PC-3 (cell line): Measurements from ENCODE around the gene ASTN2. TPM values are rescaled to one million over a fixed set of nuclear protein-coding genes. Genes with fewer than 3 reads are reported as not detected.

Source experiments
- ATAC-seq: fragments of 200-7000 bp; cut with Tn5 transposase; 2 replicates; pipeline ENCODE4 v1.9.1; 2020; ENCODE audit warnings: mild to moderate bottlenecking, moderate library complexity
- BruUV-seq: library from RNA; stranded (reverse); fragments of 400-500 nt; replicated peaks from 2 replicates; lab custom pipeline; 2021; lab: Mats Ljungman, UMichigan
- CTCF ChIA-PET: fragments of 300-600 bp; sonication (Branson Sonifier 250); formaldehyde crosslinking; loops from one replicate; lab custom pipeline; 2022; ENCODE audit warnings: antibody characterized with exemption; lab: Charles Lee
- POLR2A ChIA-PET: fragments of 300-600 bp; sonication (Branson Sonifier 250); formaldehyde crosslinking; loops from one replicate; lab custom pipeline; 2022; ENCODE audit warnings: antibody characterized with exemption; ENCODE audit not compliant: unreplicated experiment; lab: Charles Lee
- DNase-seq: peaks from one replicate; pipeline ENCODE4 v3.0.0-alpha.2; 2015
- H2AFZ ChIP-seq: fragments of 300-600 bp; sonication (generic); 2 replicates; pipeline ENCODE4 v1.6.0; 2016; ENCODE audit warnings: antibody characterized with exemption, low read length
- H3F3A ChIP-seq: fragments of 300-600 bp; sonication (generic); one replicate; pipeline ENCODE4 v1.6.0; 2017; ENCODE audit warnings: antibody characterized with exemption, low read length, control low read depth, mild to moderate bottlenecking; ENCODE audit not compliant: unreplicated experiment
- H3K27ac ChIP-seq: fragments of 300-600 bp; sonication (generic); 2 replicates; pipeline ENCODE4 v1.5.1; 2016; ENCODE audit warnings: mild to moderate bottlenecking, low read length
- H3K27me3 ChIP-seq: fragments of 300-600 bp; sonication (generic); 2 replicates; pipeline ENCODE4 v1.6.1; 2016; ENCODE audit warnings: low read length, mixed read lengths
- H3K36me3 ChIP-seq: fragments of 300-600 bp; sonication (generic); 2 replicates; pipeline ENCODE4 v1.6.1; 2016; ENCODE audit warnings: low read depth, mixed run types, low read length, mixed read lengths
- H3K4me1 ChIP-seq: fragments of 300-600 bp; sonication (generic); 2 replicates; pipeline ENCODE4 v1.5.1; 2016; ENCODE audit warnings: low read length; ENCODE audit not compliant: insufficient read depth
- H3K4me2 ChIP-seq: fragments of 300-600 bp; sonication (generic); 2 replicates; pipeline ENCODE4 v1.6.0; 2016; ENCODE audit warnings: low read length
- H3K4me3 ChIP-seq: fragments of 300-600 bp; sonication (generic); 2 replicates; pipeline ENCODE4 v1.5.1; 2016; ENCODE audit warnings: mild to moderate bottlenecking, low read length, mixed read lengths
- H3K79me2 ChIP-seq: fragments of 300-600 bp; sonication (generic); 2 replicates; pipeline ENCODE4 v1.6.1; 2017; ENCODE audit warnings: low read length, mixed read lengths
- H3K9ac ChIP-seq: fragments of 300-600 bp; sonication (generic); 2 replicates; pipeline ENCODE4 v1.6.0; 2016; ENCODE audit warnings: mild to moderate bottlenecking, low read length
- H3K9me2 ChIP-seq: fragments of 300-600 bp; sonication (generic); replicated peaks from 2 replicates; pipeline ENCODE4 v1.6.1; 2016; ENCODE audit warnings: mixed run types, low read length, mixed read lengths
- H3K9me3 ChIP-seq: fragments of 300-600 bp; sonication (generic); 2 replicates; pipeline ENCODE4 v1.6.1; 2016; ENCODE audit warnings: low read length, mixed read lengths
- H4K20me1 ChIP-seq: fragments of 300-600 bp; sonication (generic); 2 replicates; pipeline ENCODE4 v1.6.1; 2016; ENCODE audit warnings: low read length, mixed read lengths
- EZH2 ChIP-seq: fragments of 300-600 bp; sonication (generic); IDR thresholded peaks from one replicate; pipeline ENCODE4 v1.6.1; 2017; ENCODE audit warnings: antibody characterized with exemption, mild to moderate bottlenecking, low read length; ENCODE audit not compliant: unreplicated experiment
- EZH2phosphoT487 ChIP-seq: fragments of 300-600 bp; sonication (generic); IDR thresholded peaks from 2 replicates; pipeline ENCODE4 v1.6.1; 2018; ENCODE audit warnings: mild to moderate bottlenecking, antibody characterized with exemption, low read length, borderline replicate concordance
- intact Hi-C: fragments of 100-400 bp; cut with micrococcal nuclease; formaldehyde crosslinking; loops from 2 replicates; pipeline ENCODE4 v1.9.0; 2023
- total RNA-seq: library from RNA; depleted of rRNA; stranded (reverse); fragments of >200 nt; gene quantifications from 2 replicates; pipeline ENCODE4 v1.2.3, GENCODE V29; 2014
- TF ChIP-seq, protein P1 (sequence below): fragments of 300-600 bp; sonication (generic); conservative IDR thresholded peaks from 2 replicates; pipeline ENCODE4 v1.5.1; 2017; ENCODE audit warnings: antibody characterized with exemption, low read depth, mild to moderate bottlenecking, low read length

Gene ASTN2
- total RNA-seq, 1 experiment from 2014 or later, result 3.5 TPM

GRCh38 chr9:116550696-116551436 is 864.0 kb downstream of the ASTN2 start:
- Histone ChIP-seq H3K9ac (no peak overlapping the region), H3K4me1 (peaks cover 6% of the 10 kb centered on the region; the same call in 1 of the 2 replicates), H3K9me2 (no peaks in the 10 kb centered on the region), H3K27me3 (no peaks in the 10 kb centered on the region), H4K20me1 (no peaks in the 10 kb centered on the region), H2AFZ (no peak overlapping the region), H3K79me2 (no peaks in the 10 kb centered on the region), H3K36me3 (no peaks in the 10 kb centered on the region), H3K4me2 (no peak overlapping the region), H3F3A (no peaks in the 10 kb centered on the region), H3K4me3 (no peak overlapping the region), H3K9me3 (no peaks in the 10 kb centered on the region), H3K27ac (no peak overlapping the region)
- ChIA-PET CTCF (no interaction called here), POLR2A (no interaction called here)
- DNase-seq (no peak), ATAC-seq (no peak)
- no TSS peak for BruUV-seq
- intact Hi-C loops, result no loop called here
- TF ChIP-seq, protein P1, sequence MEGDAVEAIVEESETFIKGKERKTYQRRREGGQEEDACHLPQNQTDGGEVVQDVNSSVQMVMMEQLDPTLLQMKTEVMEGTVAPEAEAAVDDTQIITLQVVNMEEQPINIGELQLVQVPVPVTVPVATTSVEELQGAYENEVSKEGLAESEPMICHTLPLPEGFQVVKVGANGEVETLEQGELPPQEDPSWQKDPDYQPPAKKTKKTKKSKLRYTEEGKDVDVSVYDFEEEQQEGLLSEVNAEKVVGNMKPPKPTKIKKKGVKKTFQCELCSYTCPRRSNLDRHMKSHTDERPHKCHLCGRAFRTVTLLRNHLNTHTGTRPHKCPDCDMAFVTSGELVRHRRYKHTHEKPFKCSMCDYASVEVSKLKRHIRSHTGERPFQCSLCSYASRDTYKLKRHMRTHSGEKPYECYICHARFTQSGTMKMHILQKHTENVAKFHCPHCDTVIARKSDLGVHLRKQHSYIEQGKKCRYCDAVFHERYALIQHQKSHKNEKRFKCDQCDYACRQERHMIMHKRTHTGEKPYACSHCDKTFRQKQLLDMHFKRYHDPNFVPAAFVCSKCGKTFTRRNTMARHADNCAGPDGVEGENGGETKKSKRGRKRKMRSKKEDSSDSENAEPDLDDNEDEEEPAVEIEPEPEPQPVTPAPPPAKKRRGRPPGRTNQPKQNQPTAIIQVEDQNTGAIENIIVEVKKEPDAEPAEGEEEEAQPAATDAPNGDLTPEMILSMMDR, result no peak
- TF ChIP-seq EZH2phosphoT487 (no peak), EZH2 (no peak)

DNA sequence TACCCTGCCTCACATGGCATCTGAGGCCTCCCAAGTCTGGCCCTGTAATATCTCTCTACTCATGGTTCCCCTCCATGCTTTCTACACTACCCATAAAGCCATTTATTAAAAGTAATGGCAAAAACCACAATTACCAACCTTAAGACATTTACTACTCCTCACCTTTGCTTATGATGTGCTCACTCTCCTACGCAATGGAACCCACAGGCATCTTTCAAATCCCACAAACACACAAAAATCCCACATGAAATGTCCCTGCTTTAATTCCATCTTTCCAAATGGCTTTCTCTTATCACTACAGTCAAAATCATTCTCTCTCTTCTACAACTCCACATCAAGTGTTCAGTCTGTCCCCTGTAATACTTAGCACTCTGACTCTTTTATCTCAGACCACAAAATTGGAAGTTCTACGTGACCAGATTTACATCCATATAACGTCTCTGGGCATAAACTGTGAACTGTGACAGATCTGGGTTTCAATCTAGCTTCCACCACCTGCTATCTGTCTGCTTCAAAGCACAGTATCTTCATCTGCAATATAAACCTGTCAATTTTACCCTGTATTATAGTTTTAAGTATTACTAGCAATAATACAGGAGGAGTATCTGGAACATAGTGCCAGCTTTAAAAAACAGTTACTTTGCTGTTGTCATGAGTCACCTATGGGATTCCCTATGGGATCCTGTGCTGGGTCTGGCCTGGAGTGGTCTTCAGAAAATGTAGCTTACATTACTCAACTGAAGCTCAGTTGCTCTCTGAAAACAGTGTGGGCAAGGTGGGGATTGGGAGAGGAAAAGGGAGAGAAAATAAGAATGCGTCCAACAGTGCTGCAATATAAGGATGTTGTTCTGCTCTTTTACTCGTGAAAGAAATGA is 864.8 kb downstream of the ASTN2 start:
- Histone ChIP-seq H3F3A (no peaks in the 10 kb centered on the region), H2AFZ (no peak overlapping the region), H3K9me3 (no peaks in the 10 kb centered on the region), H3K9ac (no peak overlapping the region), H3K4me2 (no peak overlapping the region), H3K79me2 (no peaks in the 10 kb centered on the region), H3K27me3 (no peaks in the 10 kb centered on the region), H4K20me1 (no peaks in the 10 kb centered on the region), H3K9me2 (no peaks in the 10 kb centered on the region), H3K4me1 (peaks cover 6% of the 10 kb centered on the region; the same call in 1 of the 2 replicates), H3K27ac (no peak overlapping the region), H3K36me3 (no peaks in the 10 kb centered on the region), H3K4me3 (no peak overlapping the region)
- no peak for DNase-seq
- no peak for TF ChIP-seq EZH2phosphoT487
- TF ChIP-seq EZH2, result no peak
- TF ChIP-seq, protein P1, result no peak
- BruUV-seq, result no TSS peak
- intact Hi-C loops, result no loop called here
- POLR2A ChIA-PET, result no interaction called here
- CTCF ChIA-PET, result no interaction called here
- ATAC-seq, result no peak
